ENCODE data around the gene CPNE6. TPM values are rescaled to one million over a fixed set of nuclear protein-coding genes. Genes with fewer than 3 reads are reported as not detected.

CPNE6 gene
- total RNA-seq, 1 donor, result not detected

GRCh38 chr14:24096545-24097181 is 25.3 kb downstream of the CPNE6 start:
- H3K4me3 ChIP-seq (ENCODE audit: low read depth, low read length), result no peak overlapping the region
- DNase-seq (ENCODE audit: low read depth), result no peak
- TF ChIP-seq CTCF (IDR thresholded peaks at IDR 0.05; ENCODE audit: insufficient read depth, low read length), result no peak

- DNase-seq (ENCODE audit: low read depth), result no peak
- no peak overlapping the region for H3K4me3 ChIP-seq (ENCODE audit: low read depth, low read length)
- TF ChIP-seq CTCF (IDR thresholded peaks at IDR 0.05; ENCODE audit: insufficient read depth, low read length), result no peak
These were observed 27.0 kb downstream of the CPNE6 start for GRCh38 chr14:24098229-24098926.

GRCh38 chr14:24098927-24099813 is 27.8 kb downstream of the CPNE6 start:
- no peak for DNase-seq (ENCODE audit: low read depth)
- H3K4me3 ChIP-seq (ENCODE audit: low read depth, low read length), result no peak overlapping the region
- TF ChIP-seq CTCF (IDR thresholded peaks at IDR 0.05; ENCODE audit: insufficient read depth, low read length), result no peak

GRCh38 chr14:24100197-24100981 is 29.0 kb downstream of the CPNE6 start:
- no peak for TF ChIP-seq CTCF (IDR thresholded peaks at IDR 0.05; ENCODE audit: insufficient read depth, low read length)
- DNase-seq (ENCODE audit: low read depth), result no peak
- no peak overlapping the region for H3K4me3 ChIP-seq (ENCODE audit: low read depth, low read length)

- H3K4me3 ChIP-seq (ENCODE audit: low read depth, low read length), result no peak overlapping the region
- no peak for TF ChIP-seq CTCF (IDR thresholded peaks at IDR 0.05; ENCODE audit: insufficient read depth, low read length)
- DNase-seq (ENCODE audit: low read depth), result no peak
These were observed 29.7 kb downstream of the CPNE6 start for GRCh38 chr14:24100982-24101494.

Data from fibroblast of the aortic adventitia (primary cell).